ENCODE measurements around the gene SPANXN3. TPM values are rescaled to one million over a fixed set of nuclear protein-coding genes. Genes with fewer than 3 reads are reported as not detected.

The SPANXN3 gene
- total RNA-seq, 1 experiment from 2014 or later: not detected

- TF ChIP-seq RELA (CRISPR knock-in tag; IDR thresholded peaks at IDR 0.05; ENCODE audit: borderline replicate concordance) (no peak), SOX15 (CRISPR knock-in tag; IDR thresholded peaks at IDR 0.05) (no peak)
These were observed 54.6 kb downstream of the SPANXN3 start (continued) for GRCh38 chrX:143462696-143463095.

GRCh38 chrX:143461606-143462005 is 55.7 kb downstream of the SPANXN3 start:
- POLR2A ChIA-PET: no interaction called here
- DNase-seq (ENCODE audit: low spot score): no peak
- no peak for TF ChIP-seq PRDM15 (CRISPR knock-in tag; IDR thresholded peaks at IDR 0.05)
- H3K36me3 Mint-ChIP-seq: peaks cover 28% of the 10 kb centered on the region
- CTCF ChIA-PET: no interaction called here
- peaks cover 5% of the 10 kb centered on the region for H3K27me3 Mint-ChIP-seq (ENCODE audit: low read depth)
- no peak overlapping the region for H3K27ac Mint-ChIP-seq
- ATAC-seq: no peak
- H3K4me3 Mint-ChIP-seq: no peak overlapping the region
- no peaks in the 10 kb centered on the region for H3K4me1 Mint-ChIP-seq
- peaks cover 48% of the 10 kb centered on the region for H3K9me3 Mint-ChIP-seq

Other genes with a start within 250 kb of the SPANXN3 start
- not detected in 3 replicates for gene SLITRK4, start 118.6 kb upstream of the SPANXN3 start, total RNA-seq (2021)
- gene SPANXN2, start 203.3 kb upstream of the SPANXN3 start, total RNA-seq (2021): not detected in 3 replicates

Measured in WTC11 (cell line).